ENCODE measurements around the gene CDK5. TPM values are rescaled to one million over a fixed set of nuclear protein-coding genes. Genes with fewer than 3 reads are reported as not detected.

CDK5 gene
- total and polyA plus RNA-seq, 9 of the 15 experiments (the other 6 are each of a cell fraction or from before 2014, with no cell fraction given), result 3.2 to 38.0 (median 27.5) TPM

GRCh38 chr7:151080522-151081169 is 22.9 kb upstream of the CDK5 start, which contains the start of gene FASTK (continued):
- TF ChIP-seq CREB3 (tag; conservative IDR thresholded peaks at IDR 0.05; ENCODE audit: low read depth) (peak; percentile 81; the same call in 1 of the 2 replicates), RCOR1 (IDR thresholded peaks at IDR 0.05; ENCODE audit: borderline replicate concordance in 1 of 2, low read depth in 2 of 2, low read length in 2 of 2) (peak in 1 of 2 experiments; percentile 25; a peak in 1 of 4 replicates), ZNF77 (CRISPR knock-in tag; IDR thresholded peaks at IDR 0.05) (no peak), ELK3 (CRISPR knock-in tag; IDR thresholded peaks at IDR 0.05) (no peak), TSC22D4 (tag; IDR thresholded peaks at IDR 0.05) (no peak), ATF1 (CRISPR knock-in tag; IDR thresholded peaks at IDR 0.05) (no peak), ATF1 (tag; IDR thresholded peaks at IDR 0.05) (peak; percentile 86), DACH1 (IDR thresholded peaks at IDR 0.05; ENCODE audit: partially characterized antibody) (no peak), ZZZ3 (IDR thresholded peaks at IDR 0.05) (no peak), DLX4 (CRISPR knock-in tag; IDR thresholded peaks at IDR 0.05) (no peak), ZBTB40 (IDR thresholded peaks at IDR 0.05) (no peak), ZBTB40 (CRISPR knock-in tag; IDR thresholded peaks at IDR 0.05) (no peak), HNRNPUL1 (IDR thresholded peaks at IDR 0.05; ENCODE audit: low read length) (no peak), TCF15 (CRISPR knock-in tag; IDR thresholded peaks at IDR 0.05) (no peak), HCFC1 (IDR thresholded peaks at IDR 0.05; ENCODE audit: low read depth, low read length) (peak; percentile 73), YY1 (IDR thresholded peaks at IDR 0.05; ENCODE audit: borderline replicate concordance in 1 of 3, control insufficient read depth in 1 of 3, extremely low read depth in 1 of 3, insufficient read depth in 3 of 3, insufficient read length in 1 of 3, insufficient replicate concordance in 2 of 3, low read depth in 1 of 3, low read length in 2 of 3) (peak; percentile 92 to 99 (median 98))

Measured in K562 (cell line).